DMS153 treated with DMSO at 0.1 percent for 48 hours (cell line): ENCODE data around the gene NDUFA8.

Source experiments
- DNase-seq: peaks from one replicate; lab custom pipeline; 2025; ENCODE audit not compliant: unreplicated experiment; lab: John Stamatoyannopoulos, UW

The NDUFA8 gene

DNA sequence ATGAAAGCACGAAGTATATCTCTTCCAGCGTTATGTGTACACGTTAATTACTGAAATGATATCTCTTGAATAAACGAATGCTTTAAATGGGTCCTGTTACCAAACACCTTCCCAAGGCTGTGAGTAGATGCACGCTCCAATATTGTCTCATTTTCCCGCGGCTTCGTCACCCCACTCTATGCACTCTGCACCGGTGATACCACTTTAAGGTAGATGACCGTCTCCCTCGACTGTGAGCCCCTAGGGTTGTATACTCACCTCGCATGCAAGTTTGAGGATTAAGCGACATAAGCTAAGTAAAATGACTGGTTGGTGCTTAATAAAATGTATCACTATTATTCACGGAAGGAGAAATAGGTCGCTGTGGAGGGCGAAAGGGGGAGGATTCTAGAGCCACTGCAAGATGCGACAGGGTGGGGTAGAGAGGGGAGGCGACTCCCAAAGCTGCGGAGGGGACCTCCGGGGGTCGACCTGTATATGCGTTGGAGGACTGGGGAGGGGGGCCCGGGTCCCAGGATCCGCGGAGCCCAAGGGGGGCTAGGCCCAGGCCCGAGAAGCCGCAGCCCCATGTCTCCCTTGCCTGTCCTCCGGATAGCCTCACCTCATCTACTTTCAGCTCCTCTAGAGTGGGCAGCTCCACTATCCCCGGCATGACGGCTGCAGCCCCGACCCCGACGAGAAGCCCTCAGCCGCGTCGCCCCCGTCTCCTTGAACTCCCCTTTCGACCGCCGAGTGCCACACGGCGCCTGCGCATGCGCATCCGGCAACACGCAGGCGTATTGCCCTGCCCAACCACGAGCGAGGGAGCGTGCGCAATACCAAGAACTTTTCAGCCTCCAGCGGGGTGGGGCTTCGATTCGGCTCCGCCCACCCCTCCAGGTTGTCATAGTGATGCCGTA, at the start of gene NDUFA8, which contains the start of gene MORN5:
NDUFA8 (minus strand) TSS at position 754 of the 899 bp plus-strand sequence; CDS start at position 652, 102 bp downstream.
MORN5 (plus strand) TSS at position 883 of the 899 bp plus-strand sequence. CDS start 65 bp downstream, outside the sequence.
- peak; percentile 96 for DNase-seq

DNA sequence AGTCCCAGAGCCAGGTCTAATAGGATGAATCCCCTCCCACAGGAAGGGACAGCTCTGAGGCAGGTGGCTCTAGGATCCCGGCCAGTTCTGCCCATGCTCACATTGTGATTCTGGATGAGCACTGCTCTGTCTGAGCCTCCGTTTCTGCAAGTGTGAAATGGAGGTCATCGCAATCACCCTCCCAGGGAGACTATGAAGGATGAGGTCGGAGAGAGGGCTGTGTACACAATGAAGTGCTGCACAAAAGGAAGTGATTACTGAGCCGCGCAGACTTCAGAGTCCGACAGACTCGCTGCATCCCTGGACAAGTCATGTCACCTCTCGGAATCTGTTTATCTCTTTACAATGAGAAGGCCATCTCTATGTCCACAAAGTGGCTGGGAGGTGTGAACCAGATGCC, 47.5 kb upstream of the NDUFA8 start:
- DNase-seq: no peak

DNA sequence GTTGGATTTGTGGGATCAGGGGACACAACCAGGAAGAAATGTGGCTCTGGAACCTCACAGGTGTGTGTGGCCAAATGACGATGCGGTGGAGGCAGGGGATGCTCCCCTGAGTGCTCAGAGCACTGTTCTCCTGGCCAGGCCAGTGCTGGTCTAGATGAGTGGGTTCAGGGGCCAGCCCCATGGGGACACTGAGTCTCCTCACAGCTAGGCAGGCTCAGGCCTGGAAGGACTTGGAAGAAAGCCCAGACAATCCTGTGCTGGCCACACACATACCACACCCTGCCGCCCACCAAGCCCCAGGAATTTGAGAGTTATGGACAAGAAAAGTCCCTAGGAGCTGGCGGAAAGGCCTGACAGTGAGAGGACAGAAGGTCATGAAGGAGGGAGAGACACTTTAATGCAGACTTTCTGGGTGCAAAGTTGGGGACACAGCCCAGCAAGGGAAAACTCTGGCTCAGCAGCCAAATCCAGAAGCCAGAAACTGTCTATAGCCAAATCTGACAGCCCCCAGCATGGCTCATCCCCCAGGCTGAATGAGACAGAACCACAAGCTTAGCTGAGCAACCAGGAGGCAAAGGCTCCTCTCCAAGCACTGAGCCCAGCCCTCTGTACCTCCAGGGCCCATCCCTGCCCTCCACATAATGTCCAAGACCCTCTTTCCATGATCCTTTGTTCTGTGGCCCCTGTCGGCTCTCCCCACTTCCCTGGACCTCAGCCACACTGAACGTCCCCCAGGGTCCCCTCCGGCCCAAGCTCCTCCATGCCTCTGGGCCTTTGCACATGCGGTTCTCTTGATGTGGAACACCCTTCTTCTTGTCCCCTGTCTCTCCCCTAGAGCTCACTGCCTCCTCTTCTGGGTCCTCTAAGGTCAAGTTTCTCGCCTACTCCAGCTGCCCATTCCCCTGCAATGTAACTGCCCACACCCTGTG, 46.8 kb upstream of the NDUFA8 start:
- DNase-seq: no peak

DNA sequence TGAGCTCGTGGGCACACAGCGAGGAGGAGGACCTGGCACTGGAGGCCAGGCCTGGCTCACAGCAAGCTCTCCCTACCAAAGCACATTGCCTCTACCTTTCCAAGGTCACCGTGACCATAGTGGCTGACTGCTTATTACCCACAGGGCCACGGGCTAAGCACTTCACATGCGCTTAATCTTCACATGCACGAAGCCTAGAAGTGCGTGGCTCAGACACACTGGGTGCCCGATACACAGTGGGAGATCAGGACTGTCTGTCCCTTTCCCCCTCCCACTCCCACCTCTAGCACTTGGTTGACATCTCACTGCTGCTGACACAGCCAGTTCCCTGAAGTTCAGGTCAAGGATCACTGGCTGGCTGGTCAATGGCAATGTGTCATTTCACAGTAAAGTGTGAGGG, 45.6 kb upstream of the NDUFA8 start:
- DNase-seq: no peak

DNA sequence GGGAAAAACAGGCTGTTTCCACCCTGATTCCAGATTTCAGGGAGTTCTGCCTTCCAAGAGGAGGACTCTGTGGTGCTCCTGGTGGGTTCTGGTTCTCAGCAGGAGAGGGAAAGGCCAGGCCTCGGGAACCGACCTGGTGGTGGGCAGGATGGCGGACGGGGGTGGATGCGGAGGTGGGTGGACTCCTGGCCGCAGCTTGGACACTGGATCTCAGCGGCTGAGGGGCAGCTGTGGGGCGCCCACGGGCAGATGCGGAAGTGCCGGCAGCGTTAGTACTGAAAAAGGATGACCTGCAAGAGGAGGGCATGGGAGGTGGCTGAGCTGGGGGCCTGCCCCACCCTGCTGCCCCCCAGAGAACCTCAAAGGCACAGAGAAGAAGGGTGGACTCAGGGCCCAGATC, 44.9 kb upstream of the NDUFA8 start:
- DNase-seq: no peak

DNA sequence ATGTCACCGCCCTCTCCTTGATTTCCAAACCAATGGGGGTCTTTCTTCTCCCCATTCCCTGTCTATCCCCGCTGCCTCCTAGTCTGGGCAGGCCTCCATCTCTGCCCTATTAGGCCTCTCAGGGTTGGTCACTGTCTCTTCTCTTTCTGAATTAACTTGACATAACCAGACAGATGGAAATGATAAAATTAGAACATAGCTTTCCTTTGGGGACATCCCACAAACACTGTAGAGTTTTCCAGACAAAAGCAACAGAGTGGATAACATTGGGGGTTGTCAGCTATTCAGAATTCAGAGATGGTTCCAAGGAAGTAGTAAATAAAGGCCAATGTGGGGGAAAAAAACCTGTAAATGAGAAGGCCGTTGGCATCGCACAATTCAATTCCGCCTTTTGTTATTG, 44.5 kb upstream of the NDUFA8 start:
- DNase-seq: no peak

DNA sequence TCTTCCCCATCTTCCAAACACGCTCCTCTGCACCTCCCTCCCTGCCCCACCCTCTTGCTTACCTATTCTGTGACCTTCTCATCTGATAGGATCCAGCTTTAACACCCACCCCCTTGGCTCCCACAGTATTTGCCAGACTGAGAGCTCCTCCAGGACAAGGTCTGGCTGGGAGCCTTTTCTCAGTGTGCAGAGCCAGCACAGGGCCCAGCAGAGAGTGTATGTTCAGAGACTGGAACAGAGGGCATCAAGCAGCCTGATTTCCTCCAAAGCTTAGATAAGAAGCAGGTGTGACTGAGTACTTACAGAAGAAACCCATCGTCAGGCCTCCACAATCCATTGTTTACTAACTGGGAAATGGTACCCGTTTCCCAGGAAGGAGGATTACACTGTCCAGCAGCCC, 42.5 kb upstream of the NDUFA8 start:
- DNase-seq: no peak

DNA sequence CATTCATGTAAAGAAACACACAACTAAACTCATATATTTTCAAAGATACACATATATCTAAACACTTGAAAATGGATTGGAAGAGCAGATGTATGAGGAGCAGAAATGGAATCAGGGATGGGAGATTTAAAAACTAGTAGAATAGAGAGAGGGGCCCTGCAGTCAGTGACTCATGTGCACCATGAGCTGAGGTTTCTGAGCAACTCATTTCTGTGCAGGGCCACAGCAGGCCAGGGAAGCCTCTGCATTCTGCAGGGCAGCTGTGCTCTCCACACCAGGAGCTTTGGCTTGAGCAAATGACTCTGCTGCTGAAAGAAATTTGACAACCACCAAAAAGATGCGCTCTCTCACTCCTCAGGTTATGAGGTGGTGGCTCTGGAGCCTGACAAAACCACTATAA, 42.1 kb upstream of the NDUFA8 start:
- DNase-seq: no peak

DNA sequence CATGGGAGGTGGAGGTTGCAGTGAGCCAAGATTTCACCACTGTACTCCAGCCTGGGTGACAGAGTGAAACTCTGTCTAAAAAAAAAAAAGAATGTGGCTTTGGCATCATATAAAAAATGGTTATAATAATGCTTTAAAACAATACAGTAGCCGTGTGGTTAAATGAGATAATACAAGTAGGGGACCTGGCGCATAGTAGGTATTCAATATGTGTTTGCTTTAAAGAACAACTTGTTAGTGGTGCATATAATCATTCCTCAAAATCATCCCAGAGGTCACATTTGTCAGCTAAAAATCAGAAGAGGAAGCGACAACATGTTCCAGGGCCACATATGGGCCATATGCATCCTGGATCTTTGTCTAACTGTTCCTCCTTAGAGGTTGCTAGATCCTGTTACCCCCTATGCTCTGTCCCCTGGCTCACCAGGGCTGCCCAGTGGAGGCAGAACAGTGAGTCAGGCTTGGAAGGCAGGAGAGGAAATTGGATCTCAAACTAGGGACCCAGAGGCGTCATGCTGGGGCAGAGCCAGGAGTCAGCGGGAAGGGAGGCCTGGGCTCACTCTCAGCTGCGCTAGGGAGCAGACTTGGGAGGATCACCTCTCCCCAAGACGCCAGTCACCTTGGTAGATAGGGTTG, 41.5 kb upstream of the NDUFA8 start:
- DNase-seq: no peak

DNA sequence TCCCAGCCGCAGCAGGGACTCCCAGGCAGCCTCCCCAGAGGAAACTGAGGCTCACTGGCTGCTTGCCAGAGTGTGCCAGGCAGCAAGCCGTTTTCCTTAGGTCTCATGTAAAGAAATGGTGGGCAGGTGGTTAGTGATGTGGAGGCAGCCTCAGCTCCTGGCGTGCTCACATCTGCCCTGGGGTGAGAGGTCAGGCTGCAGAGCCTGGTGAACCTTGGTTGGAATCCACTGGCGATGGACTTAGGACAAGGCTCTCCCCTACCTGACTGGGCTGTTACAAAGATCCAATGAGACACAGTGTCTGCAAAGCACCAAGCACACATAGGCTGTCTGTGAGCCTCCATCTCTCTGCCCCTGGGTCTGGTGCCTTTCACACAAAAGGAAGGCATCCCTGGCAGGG, 38.3 kb upstream of the NDUFA8 start:
- DNase-seq: no peak

DNA sequence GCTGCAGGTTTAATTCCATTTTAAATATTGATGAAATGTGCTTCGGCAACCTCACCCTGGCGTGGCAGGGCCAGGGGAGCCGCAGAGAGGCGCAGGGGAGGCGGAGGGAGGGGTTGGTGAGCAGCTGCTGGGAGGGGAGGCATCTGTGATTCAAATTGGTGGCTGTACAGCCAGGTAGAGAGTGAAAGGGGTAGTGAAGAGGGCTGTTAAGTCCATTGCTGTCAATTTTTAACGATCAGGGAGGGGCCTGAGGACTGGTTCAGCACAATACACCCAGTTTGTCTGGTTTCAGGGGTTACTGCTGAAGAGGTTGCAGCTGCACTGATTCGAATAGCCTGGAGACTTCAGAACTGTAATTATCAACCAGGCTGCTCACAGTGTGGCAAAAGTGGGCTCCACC, 37.8 kb upstream of the NDUFA8 start:
- DNase-seq: peak; percentile 88

DNA sequence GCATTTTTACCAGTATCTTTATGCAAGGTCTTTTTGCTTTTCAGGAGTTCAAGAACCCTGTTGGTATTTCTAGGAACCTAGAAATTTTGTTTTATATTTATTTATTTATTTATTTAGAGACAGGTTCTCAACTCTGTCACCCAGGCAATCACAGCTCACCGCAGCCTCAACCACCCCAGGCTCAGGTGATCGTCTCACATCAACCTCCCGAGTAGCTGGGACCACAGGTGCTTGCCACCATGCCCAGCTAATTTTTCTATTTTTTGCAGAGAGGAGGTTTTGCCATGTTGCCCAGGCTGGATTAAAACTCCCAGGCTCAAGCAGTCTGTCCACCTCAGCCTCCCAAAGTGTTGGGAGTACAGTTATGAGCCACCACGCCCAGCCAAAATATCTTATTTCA, 36.3 kb upstream of the NDUFA8 start:
- no peak for DNase-seq

DNA sequence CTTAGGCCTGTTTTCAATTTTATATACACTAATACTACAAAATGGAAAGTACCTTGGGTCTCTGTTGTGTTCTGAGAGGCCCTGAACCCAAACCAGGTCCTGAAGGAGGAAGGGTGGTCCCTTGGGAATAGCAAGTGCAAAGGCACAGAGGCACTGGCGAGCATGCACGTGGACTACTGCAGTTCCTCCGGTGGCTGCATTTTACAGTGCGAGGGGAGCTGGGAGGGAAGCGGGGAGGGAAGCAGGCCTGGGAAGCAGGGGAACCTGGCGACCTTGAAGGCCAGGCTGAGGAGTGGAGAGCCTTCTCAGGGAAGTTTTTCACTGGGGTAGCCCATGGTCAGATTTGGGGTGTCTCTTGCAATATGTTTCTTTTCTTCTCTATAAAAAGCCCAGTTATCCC, 34.1 kb upstream of the NDUFA8 start:
- no peak for DNase-seq

DNA sequence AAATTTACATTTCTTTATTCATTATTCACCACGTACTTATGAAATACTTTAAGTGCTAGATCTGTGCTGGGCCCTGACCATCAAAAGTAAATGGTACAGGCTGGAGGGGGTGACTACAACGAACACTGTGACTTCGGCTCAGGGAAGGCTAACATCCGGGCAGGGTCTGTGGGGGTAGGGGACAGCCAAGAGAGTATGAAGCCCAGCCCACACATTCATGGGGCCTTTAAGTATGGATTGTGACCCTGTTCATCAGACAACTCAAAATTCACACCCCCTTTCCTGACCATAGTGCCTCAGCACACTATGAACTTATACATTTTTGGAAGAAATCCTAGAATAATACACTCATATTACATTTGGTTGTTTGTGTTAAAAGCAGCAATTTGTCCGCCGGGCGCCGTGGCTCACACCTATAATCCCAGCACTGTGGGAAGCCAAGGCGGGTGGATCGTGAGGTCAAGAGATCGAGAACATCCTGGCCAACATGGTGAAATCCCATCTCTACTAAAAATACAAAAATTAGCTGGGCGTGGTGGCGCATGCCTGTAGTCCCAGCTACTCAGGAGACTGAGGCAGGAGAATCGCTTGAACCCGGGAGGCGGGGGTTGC, 33.4 kb upstream of the NDUFA8 start:
- DNase-seq: no peak

DNA sequence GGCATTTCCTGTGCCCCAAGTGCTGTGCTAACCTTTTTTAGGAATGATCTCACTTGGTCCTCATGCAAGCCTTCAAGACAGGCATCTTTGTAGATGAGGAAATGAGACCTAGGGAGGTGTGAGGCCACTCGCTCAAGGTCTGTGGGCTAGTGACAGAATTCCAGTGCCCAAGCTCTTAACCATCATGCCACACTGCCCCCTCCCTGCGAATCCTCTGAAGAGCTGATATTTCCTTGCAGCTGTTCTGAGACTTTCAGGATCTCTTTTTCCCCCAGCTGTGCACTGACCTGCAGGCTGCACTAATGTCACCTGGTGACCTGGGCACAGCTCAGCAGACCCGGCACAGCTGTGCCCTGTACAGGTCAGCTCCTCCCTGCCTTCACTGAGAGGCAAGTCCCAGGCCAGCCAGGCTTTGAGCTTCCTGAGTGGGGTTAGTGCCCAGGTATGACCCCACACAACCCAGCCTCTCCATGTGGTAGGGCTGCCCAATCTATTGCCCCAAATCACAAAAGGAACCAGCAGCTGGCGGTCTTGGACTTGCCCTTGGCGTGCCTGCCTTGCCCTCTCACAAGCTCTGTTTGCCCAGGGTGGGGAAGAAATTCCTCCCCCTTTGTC, 32.8 kb upstream of the NDUFA8 start:
- DNase-seq: no peak

DNA sequence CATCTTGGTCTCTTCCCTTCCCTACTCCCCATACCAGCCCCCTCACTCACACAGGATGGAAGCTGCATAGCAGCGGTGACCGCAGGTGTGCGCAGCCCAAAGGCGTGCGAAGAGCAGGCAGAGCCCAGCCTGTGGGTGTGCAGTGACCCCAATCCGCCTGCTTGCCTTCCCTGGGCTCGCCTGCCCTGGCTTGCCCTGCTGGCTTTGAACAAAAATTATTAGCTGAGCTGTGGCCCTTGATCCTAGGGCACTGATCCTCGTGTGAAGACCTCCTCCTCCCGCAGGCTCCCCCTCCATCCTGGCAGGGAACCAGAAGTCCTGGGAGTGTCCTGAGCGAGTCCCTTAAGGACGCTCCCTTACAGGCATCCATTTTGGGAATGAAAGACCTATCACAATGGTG, 32.0 kb upstream of the NDUFA8 start:
- DNase-seq: no peak

DNA sequence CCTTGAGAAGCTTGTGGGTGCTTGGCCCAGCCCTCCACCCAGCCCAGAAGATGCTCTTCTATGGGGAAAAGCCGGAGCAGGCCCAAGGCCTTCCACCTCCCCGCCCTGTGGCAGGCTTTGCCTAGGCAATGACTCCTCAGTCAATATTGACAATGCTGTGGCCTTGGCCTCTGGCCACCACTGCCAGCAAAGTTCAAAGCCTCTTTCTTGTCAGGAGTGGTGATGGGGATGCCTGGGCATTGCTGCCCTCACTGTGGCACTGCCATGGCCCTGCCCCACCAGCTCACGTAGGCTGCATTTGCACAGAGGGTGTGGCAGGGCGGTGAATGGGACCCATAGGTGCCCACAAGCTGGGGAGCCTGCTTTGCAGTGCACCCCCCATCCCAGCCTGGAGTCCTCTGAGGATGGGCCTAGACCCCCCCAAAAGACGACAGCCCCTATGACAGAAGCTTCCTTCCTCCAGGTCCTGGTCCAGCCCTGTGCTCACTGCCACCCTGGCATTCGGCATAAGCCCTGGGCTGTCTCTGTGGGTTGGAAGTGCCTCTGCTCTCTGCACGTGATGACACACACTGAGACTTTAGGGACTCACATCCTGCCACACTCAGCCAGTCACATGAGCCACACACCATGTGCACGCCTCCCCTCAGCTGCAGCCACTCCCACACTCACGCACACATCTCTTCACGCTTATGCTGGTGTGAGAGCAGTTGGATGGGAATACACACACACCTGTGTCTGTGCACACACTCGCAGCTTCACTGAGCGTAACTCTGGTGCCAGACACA, 31.2 kb upstream of the NDUFA8 start:
- DNase-seq: no peak

DNA sequence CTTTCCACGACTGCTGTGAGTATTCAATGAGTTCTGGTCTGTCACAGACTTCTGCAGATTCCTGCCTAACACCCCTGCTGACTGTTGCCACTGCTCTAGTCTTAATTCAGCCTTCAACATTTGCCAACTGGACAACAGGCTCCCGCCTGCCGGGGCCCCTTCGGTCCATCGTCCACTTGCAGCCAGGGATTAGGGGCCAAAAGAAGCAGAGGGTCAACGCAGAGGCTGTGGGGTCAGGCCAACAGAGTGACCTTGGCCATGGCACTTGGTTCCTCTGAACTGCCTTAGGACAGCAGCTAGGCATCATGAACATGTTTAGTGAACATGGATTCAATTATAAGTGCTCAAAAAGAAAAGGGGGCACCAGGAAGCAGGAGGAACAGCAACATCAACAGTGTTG, 28.8 kb upstream of the NDUFA8 start:
- no peak for DNase-seq

DNA sequence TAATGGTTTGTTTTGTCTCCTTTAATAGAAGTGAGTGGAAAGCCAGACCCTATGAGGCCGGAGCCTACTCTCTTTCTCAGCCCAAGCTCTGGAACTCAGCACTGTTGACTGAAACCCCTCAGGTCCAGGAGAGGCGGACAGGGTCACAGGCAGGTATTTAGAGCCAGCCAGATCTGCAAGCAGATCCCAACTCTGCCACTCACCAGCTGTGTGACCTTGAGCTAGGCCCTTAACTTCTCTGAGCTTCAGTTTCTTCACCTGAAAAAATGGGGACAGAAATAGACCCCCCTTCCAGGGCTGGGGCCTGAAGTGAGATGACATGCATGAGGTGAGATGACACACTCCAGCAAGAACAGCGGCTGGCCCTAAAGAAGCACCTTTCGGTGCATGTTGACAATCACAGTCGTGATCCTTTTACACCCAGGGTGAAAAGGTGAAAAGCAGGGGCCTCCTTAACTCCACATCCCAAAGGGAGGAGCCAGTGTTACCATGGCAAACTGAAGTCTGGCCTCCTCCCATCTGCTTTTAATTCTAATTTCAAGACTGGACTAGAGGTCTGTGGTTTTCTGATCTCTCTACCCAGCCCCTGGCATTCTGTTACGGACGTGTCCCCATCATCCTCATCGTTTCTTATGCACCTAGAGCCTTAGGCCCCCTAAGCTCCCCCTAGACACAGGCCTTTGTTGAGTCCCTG, 27.3 kb upstream of the NDUFA8 start:
- DNase-seq: no peak
